ENCODE results near the gene ZBTB43.
"Not testable (repeated sequence)": the region's sequence is repeated elsewhere in the genome, so short reads cannot be mapped to it uniquely, and the experiment has no call there.

The ZBTB43 gene

DNA sequence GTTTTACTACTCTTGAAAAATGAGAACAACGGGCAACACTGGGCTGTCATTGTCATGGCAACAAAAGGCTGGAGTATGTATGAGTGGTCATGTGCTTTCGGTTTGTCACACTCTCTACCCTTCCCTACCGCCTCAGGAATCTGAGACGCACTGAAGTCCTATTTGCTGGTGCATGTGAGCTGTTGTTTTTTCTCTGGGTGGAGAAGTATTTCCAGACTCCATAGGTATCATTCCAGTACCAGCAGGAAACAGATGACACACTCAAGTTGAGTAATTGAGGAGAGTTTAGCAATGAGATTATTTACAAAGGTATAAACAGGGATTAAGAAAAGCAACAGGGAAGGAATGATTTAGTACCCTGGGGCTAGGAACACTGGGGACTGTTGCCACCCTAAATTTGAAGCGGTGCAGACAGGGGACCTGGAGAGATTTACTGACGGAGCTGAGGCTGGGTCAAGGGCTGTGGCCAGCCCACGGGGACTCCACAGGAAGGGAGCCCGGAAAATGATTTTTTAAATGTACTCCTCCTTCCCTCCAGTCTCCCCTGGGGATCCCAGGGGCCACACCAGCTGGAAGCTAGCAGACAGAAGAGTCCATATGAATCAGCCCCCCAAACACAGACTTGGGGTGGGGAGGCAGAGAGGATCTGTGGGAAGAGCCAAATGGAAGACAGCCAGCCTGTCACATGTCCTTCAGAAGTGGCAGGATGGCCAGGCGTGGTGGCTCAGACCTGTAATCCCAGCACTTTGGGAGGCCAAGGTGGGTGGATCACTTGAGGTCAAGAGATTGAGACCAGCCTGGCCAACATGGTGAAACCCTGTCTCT is 13.2 kb upstream of the ZBTB43 start:
- no peak for DNase-seq (ENCODE audit: low spot score)

DNA sequence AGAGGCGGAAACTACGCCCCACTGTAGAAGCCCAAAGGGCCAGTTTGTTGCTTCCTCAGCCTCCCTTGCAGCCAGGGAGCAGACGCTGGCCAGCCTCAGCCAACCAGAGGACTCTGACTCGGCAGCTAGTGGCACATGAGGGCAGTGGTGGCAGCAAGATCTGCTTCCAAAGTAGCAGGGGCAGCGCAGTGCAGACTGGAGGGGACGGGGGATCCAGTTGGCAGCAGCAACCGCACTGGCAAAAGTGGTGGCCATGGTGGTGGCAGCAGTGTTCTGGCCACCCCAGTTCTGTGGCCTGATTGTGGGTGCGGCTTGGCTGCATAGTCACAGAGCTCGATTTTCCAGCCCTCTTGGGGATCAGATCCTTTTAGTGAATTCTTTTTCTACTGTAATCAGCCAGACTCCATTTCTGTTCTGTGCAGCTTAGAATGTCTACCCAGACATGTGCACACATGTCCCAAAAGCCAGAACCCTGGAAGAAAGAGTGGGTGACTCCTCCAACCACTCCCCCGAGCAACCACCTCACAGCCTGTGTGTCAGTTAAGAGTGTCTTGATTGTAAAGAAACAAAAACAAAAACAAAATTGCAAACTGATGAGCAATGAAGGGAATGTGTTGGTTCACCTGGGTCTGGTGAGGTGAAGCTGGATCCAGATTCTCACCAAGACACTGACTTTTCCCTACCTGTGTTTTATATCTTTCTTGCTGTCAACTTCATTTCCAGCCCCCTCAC is 11.0 kb upstream of the ZBTB43 start:
- DNase-seq (ENCODE audit: low spot score), result no peak

DNA sequence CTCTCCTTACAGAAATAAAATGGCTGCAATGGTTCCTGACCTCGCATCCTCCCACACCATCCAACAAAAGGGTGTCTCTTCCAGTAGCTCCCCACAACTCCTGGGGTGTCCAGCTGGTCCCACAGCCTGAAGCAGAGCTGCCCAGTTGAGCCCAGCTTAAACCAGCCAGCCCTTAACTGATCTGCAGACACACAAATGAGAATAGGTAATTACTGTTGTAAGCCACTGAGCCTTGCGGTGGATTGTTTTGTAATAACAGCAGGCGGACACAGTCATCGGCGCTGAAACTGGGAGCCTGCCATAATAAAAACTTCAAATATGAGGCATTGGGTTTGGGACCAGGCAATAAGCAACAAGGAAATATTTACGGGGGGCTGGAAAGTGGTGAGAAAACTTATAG is 10.4 kb upstream of the ZBTB43 start:
- DNase-seq (ENCODE audit: low spot score), result no peak

DNA sequence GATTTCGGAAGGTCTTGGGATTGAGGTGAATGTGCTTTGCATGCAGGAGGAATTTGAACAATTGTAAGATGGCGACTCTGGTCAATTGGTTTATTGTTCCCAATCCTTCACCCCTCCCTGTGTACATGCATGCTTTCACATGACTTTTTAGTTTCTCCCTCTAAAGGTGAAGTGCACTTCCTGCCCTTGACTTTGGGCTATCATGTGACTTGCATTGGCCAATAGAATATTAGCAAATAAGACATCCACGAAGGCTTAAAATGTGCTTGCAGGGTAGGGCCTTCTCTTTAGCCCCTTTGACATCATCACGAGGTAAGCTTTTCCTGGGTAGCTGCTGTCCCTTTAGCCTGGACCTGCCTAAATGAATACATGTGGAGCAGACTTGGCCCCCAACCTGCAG is 8.1 kb upstream of the ZBTB43 start:
- no peak for DNase-seq (ENCODE audit: low spot score)

DNA sequence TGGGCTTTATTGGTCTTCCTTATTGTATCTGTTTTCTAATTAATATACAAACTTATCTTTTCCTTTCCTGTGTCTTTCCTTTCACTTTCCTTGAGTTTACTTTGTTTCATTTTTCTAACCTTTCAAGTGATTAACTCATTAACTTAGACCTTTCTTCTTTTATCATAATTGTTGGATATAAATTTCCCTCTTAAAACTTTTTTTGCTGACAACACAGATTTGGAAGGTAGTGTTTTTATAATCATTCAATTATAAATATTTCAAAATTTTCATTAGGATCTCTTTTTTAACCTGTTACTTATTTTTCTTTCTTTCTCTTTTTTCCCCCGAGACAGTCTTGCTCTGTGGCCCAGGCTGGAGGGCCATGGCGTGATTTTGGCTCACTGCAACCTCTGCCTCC is 6.9 kb upstream of the ZBTB43 start:
- DNase-seq (ENCODE audit: low spot score), result no peak

DNA sequence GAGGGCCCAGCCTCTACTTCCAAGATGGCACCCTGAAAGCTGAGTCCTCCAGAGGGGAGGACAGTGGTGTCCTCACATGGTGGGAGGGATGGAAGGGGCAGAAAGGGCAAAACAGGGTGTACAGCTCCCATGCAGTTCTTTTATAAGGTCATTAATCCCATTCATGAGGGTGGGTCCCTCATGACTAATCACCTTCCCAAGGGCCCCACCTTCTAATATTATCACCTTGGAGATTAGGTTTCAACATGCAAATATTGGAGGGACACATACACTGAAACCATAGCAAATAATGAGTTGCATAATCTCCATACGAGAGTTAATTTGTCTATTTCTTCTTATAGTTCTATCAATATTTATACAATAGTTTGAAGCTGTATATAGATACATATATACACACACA is 5.8 kb upstream of the ZBTB43 start:
- DNase-seq (ENCODE audit: low spot score), result no peak

GRCh38 chr9:126802318-126803059 is 2.4 kb upstream of the ZBTB43 start:
- DNase-seq (ENCODE audit: low spot score), result no peak

DNA sequence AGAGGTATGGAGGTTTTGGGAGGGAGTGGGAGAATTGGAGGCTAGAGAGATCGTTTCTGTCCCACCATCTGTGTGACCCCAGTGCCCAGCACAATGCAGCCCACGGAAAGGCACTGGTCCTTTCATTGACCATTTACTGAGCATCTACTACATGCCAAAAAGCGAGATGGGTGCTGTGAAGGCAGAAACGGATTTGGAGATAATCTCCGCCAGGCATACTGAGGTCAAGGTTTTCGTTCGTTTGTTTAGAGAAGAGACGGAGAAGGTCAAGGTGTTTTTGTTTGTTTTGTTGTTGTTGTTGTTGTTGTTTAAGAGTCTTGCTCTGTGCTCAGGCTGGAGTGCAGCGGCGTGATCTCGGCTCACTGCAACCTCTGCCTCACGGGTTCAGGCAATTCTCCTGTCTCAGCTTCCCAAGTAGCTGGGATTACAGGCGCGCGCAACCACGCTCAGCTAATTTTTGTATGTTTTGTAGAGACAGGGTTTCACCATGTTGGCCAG is 593 bp upstream of the ZBTB43 start:
- no peak for DNase-seq (ENCODE audit: low spot score)

- no peak for DNase-seq (ENCODE audit: low spot score)
These were observed 868 bp downstream of the ZBTB43 start for GRCh38 chr9:126805554-126806262.

- DNase-seq (ENCODE audit: low spot score), result no peak
These were observed 1.5 kb downstream of the ZBTB43 start for GRCh38 chr9:126806336-126806735.

GRCh38 chr9:126809068-126809467 is 4.2 kb downstream of the ZBTB43 start:
- DNase-seq (ENCODE audit: low spot score), result no peak

- not testable (repeated sequence) for DNase-seq (ENCODE audit: low spot score)
These were observed 5.4 kb downstream of the ZBTB43 start for GRCh38 chr9:126810221-126810620.

- no peak for DNase-seq (ENCODE audit: low spot score)
These were observed 8.2 kb downstream of the ZBTB43 start for GRCh38 chr9:126813072-126813471.

DNA sequence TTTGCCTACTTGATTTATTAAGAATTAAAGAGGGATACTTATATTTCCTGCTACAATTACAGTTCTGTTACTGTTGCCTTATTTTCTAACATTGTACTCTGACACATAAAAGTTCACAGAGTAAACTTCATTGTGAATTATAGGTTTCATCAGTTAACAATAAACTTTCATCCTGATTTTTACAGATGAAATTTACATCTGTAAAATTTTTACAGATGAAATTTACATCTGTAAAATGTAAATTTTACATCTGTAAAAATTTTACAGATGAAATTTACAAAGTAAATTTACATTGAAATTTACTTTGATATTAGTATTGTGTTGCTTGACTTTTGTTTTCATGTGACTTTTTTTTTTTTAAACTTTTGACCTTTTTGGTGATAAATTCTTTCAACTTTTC is 9.3 kb downstream of the ZBTB43 start:
- DNase-seq (ENCODE audit: low spot score), result no peak

DNA sequence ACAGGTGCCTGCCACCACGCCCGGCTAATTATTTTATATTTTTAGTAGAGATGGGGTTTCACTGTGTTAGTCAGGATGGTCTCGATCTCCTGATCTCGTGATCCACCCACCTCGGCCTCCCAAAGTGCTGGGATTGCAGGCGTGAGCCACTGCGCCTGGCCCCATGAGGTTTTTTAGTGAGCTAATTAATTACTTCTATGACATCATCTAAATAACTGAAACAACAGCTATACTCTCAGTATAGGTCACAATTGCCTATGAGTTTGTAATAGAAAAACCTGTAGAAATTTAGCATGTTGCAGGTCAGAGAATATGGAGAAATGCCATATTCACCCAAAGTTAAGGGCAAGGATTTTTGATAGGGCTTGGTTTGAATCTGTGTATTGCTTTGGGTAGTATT is 12.8 kb downstream of the ZBTB43 start:
- not testable (repeated sequence) for DNase-seq (ENCODE audit: low spot score)

DNA sequence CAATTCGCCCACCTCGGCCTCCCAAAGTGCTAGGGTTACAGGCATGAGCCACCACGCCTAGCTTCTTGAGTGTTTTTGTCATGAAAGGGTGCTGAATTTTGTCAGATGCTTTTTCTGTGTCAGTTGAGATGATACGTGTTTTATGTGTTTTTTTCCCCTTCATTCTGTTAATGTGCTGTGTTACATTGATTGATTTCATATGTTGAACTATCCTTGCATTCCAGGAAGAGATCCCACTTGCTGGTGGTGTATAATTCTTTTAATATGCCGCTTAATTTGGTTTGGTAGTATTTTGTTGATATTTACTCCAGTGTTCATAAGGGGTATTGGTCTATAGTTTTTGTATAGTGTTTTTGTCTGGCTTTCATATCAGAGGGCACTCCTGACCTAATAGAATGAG is 13.6 kb downstream of the ZBTB43 start:
- no peak for DNase-seq (ENCODE audit: low spot score)

DNA sequence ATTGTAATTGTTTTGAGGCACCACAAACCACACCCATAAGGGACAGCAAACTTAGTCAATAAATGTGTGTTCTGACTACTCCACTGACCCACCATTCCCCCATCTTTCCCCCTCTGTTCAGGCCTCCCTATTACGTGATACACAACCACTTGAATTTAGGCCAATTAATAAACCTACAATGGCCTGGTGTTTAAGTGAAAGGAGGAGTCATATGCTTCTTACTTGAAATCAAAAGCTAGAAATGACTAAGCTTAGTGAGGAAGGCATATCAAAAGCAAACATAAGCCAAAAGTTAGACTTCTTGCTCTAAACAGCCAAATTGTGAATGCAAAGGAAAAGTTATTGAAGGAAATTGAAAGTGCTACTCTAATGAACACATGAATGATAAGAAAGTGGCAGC is 14.6 kb downstream of the ZBTB43 start:
- DNase-seq (ENCODE audit: low spot score), result no peak

DNA sequence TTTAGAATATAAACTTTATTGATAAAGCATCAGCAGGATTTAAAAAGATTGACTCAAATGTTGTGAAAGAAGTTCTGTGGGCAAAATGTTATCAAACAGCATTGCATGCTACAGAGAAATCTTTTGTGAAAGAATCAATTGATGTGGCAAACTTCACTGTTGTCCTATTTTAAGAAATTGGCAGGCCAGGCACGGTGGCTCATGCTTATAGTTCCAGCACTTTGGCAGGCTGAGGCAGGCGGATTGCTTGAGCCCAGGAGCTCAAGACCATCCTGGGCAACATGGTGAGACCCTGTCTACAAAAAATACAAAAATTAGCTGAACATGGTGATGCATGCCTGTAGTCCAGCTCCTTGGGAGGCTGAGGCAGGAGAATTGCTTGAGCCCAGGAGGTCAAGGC is 17.4 kb downstream of the ZBTB43 start:
- DNase-seq (ENCODE audit: low spot score), result no peak

DNA sequence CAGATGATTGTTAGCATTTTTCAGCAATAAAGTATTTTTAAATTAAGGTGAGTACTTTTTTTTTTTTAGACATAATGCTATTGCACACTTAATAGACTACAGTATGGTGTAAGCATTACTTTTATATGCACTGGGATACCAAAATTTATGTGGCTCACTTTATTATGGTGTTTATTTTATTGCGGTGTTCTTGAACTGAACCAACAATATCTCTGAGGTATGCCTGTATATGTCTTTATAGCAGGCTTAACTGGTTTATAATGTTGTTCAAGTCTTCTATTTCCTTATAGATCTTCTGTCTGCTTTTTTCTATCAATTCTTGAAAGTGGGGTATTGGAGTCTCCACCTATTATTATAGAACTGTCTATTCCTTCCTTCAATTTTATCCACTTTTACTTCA is 18.0 kb downstream of the ZBTB43 start:
- no peak for DNase-seq (ENCODE audit: low spot score)

DNA sequence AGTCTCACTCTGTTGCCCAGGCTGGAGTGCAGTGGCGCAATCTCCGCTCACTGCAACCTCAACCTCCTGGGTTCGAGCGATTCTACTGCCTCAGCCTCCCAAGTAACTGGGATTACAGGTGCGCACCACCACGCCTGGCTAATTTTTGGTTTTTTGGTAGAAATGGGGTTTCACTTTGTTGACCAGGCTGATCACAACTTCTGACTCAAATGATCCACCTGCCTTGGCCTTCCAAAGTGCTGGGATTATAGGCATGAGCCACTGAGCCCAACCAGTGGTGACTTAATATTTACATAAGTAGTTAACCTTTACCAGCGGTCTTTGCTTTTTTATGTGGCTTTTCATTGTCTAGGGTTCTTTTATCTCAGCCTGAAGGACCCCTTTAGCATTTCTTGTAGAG is 19.2 kb downstream of the ZBTB43 start:
- DNase-seq (ENCODE audit: low spot score), result not testable (repeated sequence)

- DNase-seq (ENCODE audit: low spot score), result no peak
These were observed 22.4 kb downstream of the ZBTB43 start for GRCh38 chr9:126827227-126827626.

- no peak for DNase-seq (ENCODE audit: low spot score)
These were observed 24.2 kb downstream of the ZBTB43 start for GRCh38 chr9:126829035-126829434.

All from HuH-7 (cell line).